KMS-11 (cell line): Measurements from ENCODE around the gene RND1.
A peak's percentile ranks its signal among the peaks of the same experiment; 100 is the strongest.
"Not testable (repeated sequence)": the region's sequence is repeated elsewhere in the genome, so short reads cannot be mapped to it uniquely, and the experiment has no call there.

ENCODE experiments used
- H2AFZ ChIP-seq: fragments of 200-600 bp; sonication (generic); 2 replicates; pipeline ENCODE4 v1.6.1; 2016; ENCODE audit warnings: antibody characterized with exemption, mixed run types, low read depth
- H3K27ac ChIP-seq: fragments of 200-600 bp; sonication (generic); 2 replicates; pipeline ENCODE4 v1.6.1; 2016; ENCODE audit warnings: mild to moderate bottlenecking, mixed run types
- H3K27me3 ChIP-seq: fragments of 200-600 bp; sonication (generic); 2 replicates; pipeline ENCODE4 v1.6.1; 2017; ENCODE audit warnings: mild to moderate bottlenecking, low read depth, mixed run types, moderate library complexity; ENCODE audit not compliant: insufficient read depth
- H3K36me3 ChIP-seq: fragments of 200-600 bp; sonication (generic); 2 replicates; pipeline ENCODE4 v1.6.1; 2017; ENCODE audit warnings: mild to moderate bottlenecking, mixed run types; ENCODE audit not compliant: insufficient read depth
- H3K4me1 ChIP-seq: fragments of 200-600 bp; sonication (generic); 2 replicates; pipeline ENCODE4 v1.6.1; 2016; ENCODE audit warnings: mild to moderate bottlenecking, low read depth, mixed run types; ENCODE audit not compliant: poor library complexity, severe bottlenecking
- H3K4me2 ChIP-seq: fragments of 200-600 bp; sonication (generic); 2 replicates; pipeline ENCODE4 v1.7.0; 2016; ENCODE audit warnings: mild to moderate bottlenecking, mixed run types
- H3K4me3 ChIP-seq: fragments of 200-600 bp; sonication (generic); IDR thresholded peaks from 2 replicates; pipeline ENCODE4 v1.6.1; 2017; ENCODE audit warnings: low read depth, low read length, mixed read lengths; ENCODE audit not compliant: insufficient read depth
- H3K79me2 ChIP-seq: fragments of 200-600 bp; sonication (generic); 2 replicates; pipeline ENCODE4 v1.6.1; 2016; ENCODE audit warnings: low read depth, mixed run types; ENCODE audit not compliant: insufficient read depth
- H3K9ac ChIP-seq: fragments of 200-600 bp; sonication (generic); 2 replicates; pipeline ENCODE4 v1.6.1; 2016; ENCODE audit warnings: mild to moderate bottlenecking, mixed run types
- H4K20me1 ChIP-seq: fragments of 200-600 bp; sonication (generic); 2 replicates; pipeline ENCODE4 v1.6.1; 2016; ENCODE audit warnings: mild to moderate bottlenecking, mixed run types; ENCODE audit not compliant: insufficient read depth
- CTCF ChIP-seq: fragments of 200-600 bp; sonication (generic); conservative IDR thresholded peaks from 2 replicates; pipeline ENCODE4 v1.6.1; 2017; ENCODE audit warnings: low read depth, mild to moderate bottlenecking, antibody characterized with exemption, low read length, moderate library complexity, mixed read lengths

The RND1 gene

GRCh38 chr12:48865281-48866051, at the start of gene RND1:
Gene RND1 (minus strand): TSS chr12:48865870. CDS start chr12:48865767, 103 bp downstream.
- Histone ChIP-seq H3K36me3 (no peaks in the 10 kb centered on the region), H3K27me3 (no peaks in the 10 kb centered on the region), H4K20me1 (no peaks in the 10 kb centered on the region), H3K79me2 (peaks cover 8% of the 10 kb centered on the region; the same call in 1 of the 2 replicates), H3K9ac (peak within 1 kb of the TSS; percentile 60), H3K27ac (peak within 1 kb of the TSS; percentile 35), H3K4me2 (peak within 1 kb of the TSS; percentile 64), H3K4me3 (peak within 1 kb of the TSS; percentile 57), H3K4me1 (peaks cover 18% of the 10 kb centered on the region), H2AFZ (peak within 1 kb of the TSS; percentile 76)
- TF ChIP-seq CTCF = no peak; the same call in 1 of the 2 replicates

GRCh38 chr12:48910196-48910595, 44.5 kb upstream of the RND1 start:
- Histone ChIP-seq H4K20me1 (no peaks in the 10 kb centered on the region), H3K4me2 (no peak overlapping the region), H3K27ac (no peak overlapping the region), H3K79me2 (no peaks in the 10 kb centered on the region), H3K27me3 (no peaks in the 10 kb centered on the region; the same call in 1 of the 2 replicates), H3K4me3 (no peak overlapping the region), H2AFZ (no peak overlapping the region), H3K36me3 (no peaks in the 10 kb centered on the region), H3K4me1 (no peaks in the 10 kb centered on the region), H3K9ac (no peak overlapping the region)
- no peak for TF ChIP-seq CTCF

GRCh38 chr12:48909698-48910097, 44.0 kb upstream of the RND1 start:
- H4K20me1 ChIP-seq, H3K79me2 ChIP-seq, H3K9ac ChIP-seq, H3K4me1 ChIP-seq, H3K27ac ChIP-seq, H3K36me3 ChIP-seq, H3K27me3 ChIP-seq, H2AFZ ChIP-seq, H3K4me3 ChIP-seq, H3K4me2 ChIP-seq: not testable (repeated sequence)

- Histone ChIP-seq H2AFZ (no peak overlapping the region), H3K4me1 (peaks cover 7% of the 10 kb centered on the region), H3K4me3 (no peak overlapping the region), H3K27ac (no peak overlapping the region), H3K4me2 (no peak overlapping the region), H3K79me2 (no peaks in the 10 kb centered on the region), H3K27me3 (no peaks in the 10 kb centered on the region; the same call in 1 of the 2 replicates), H4K20me1 (no peaks in the 10 kb centered on the region), H3K9ac (no peak overlapping the region), H3K36me3 (no peaks in the 10 kb centered on the region)
- TF ChIP-seq CTCF = no peak
These were observed 41.6 kb upstream of the RND1 start for GRCh38 chr12:48907245-48907644.

- no peaks in the 10 kb centered on the region for H3K79me2 ChIP-seq
- no peak overlapping the region for H3K9ac ChIP-seq
- peak; percentile 69; the same call in 1 of the 2 replicates for TF ChIP-seq CTCF
- peaks cover 26% of the 10 kb centered on the region for H3K4me1 ChIP-seq
- no peaks in the 10 kb centered on the region; the same call in 1 of the 2 replicates for H3K27me3 ChIP-seq
- H2AFZ ChIP-seq = peak overlapping the region; percentile 69
- H4K20me1 ChIP-seq = no peaks in the 10 kb centered on the region
- peak overlapping the region; percentile 56; the same call in 1 of the 2 replicates for H3K4me2 ChIP-seq
- H3K27ac ChIP-seq = no peak overlapping the region
- no peaks in the 10 kb centered on the region for H3K36me3 ChIP-seq
- H3K4me3 ChIP-seq = no peak overlapping the region
These were observed 38.3 kb upstream of the RND1 start for GRCh38 chr12:48903982-48904411.
